ENCODE data around the gene SLCO3A1. TPM values are rescaled to one million over a fixed set of nuclear protein-coding genes. Genes with fewer than 3 reads are reported as not detected.

The SLCO3A1 gene
- total and polyA plus RNA-seq, 4 donors, result 1.6 to 3.6 (median 2.4) TPM

- no peaks in the 10 kb centered on the region for H3K4me1 ChIP-seq (ENCODE audit: control insufficient read depth in 4 of 4, insufficient read depth in 4 of 4, low read length in 3 of 4)
- TF ChIP-seq RXRA (IDR thresholded peaks at IDR 0.05), result no peak
- TF ChIP-seq HNF4G (IDR thresholded peaks at IDR 0.05), result no peak
- TF ChIP-seq MAX (IDR thresholded peaks at IDR 0.05), result no peak
- no peak for TF ChIP-seq RAD21 (IDR thresholded peaks at IDR 0.05)
- TF ChIP-seq GABPA (IDR thresholded peaks at IDR 0.05 in 1 of 2, conservative IDR thresholded peaks at IDR 0.05 in 1 of 2), result no peak
- no peak for TF ChIP-seq YY1 (IDR thresholded peaks at IDR 0.05)
- TF ChIP-seq JUND (IDR thresholded peaks at IDR 0.05), result no peak
- no peak for TF ChIP-seq REST (IDR thresholded peaks at IDR 0.05)
- no peak for TF ChIP-seq ZBTB33 (IDR thresholded peaks at IDR 0.05)
- no peak for TF ChIP-seq FOXA1 (IDR thresholded peaks at IDR 0.05)
- TF ChIP-seq NR2F2 (IDR thresholded peaks at IDR 0.05), result no peak
- no peak for TF ChIP-seq SP1 (IDR thresholded peaks at IDR 0.05)
- no peak for TF ChIP-seq EGR1 (IDR thresholded peaks at IDR 0.05; ENCODE audit: low read depth in 2 of 2)
- no peak for TF ChIP-seq TAF1 (conservative IDR thresholded peaks at IDR 0.05)
- H3K9me3 ChIP-seq (ENCODE audit: control insufficient read depth in 4 of 4, low read length in 3 of 4), result no peaks in the 10 kb centered on the region
- no peak overlapping the region for H3K9ac ChIP-seq (ENCODE audit: low read depth in 1 of 2, low read length in 2 of 2)
- H3K4me3 ChIP-seq (ENCODE audit: low read depth in 1 of 3, low read length in 3 of 3), result no peak overlapping the region
- 83% methylated on average over 2 of the region's 2 CpGs for WGBS
- DNase-seq (ENCODE audit: low spot score), result no peak
- H3K36me3 ChIP-seq (ENCODE audit: control insufficient read depth in 4 of 4, insufficient read depth in 3 of 4, low read depth in 1 of 4, low read length in 3 of 4), result no peaks in the 10 kb centered on the region
- no peak overlapping the region for H3K27ac ChIP-seq (ENCODE audit: low read depth in 1 of 2, low read length in 2 of 2)
- H3K27me3 ChIP-seq (ENCODE audit: control insufficient read depth in 4 of 4, insufficient read depth in 4 of 4, low read length in 3 of 4), result no peaks in the 10 kb centered on the region
Measured at GRCh38 chr15:92197746-92198145, 344.2 kb downstream of the SLCO3A1 start.

- H3K4me1 ChIP-seq (ENCODE audit: control insufficient read depth in 4 of 4, insufficient read depth in 4 of 4, low read length in 3 of 4), result peaks cover 0 to 6% (median under 1%) of the 10 kb centered on the region in 4 donors
- no peaks in the 10 kb centered on the region for H3K27me3 ChIP-seq (ENCODE audit: control insufficient read depth in 4 of 4, insufficient read depth in 4 of 4, low read length in 3 of 4)
- no peak overlapping the region for H3K27ac ChIP-seq (ENCODE audit: low read depth in 1 of 2, low read length in 2 of 2)
- no peaks in the 10 kb centered on the region for H3K36me3 ChIP-seq (ENCODE audit: control insufficient read depth in 4 of 4, insufficient read depth in 3 of 4, low read depth in 1 of 4, low read length in 3 of 4)
- no peak for TF ChIP-seq SP1 (IDR thresholded peaks at IDR 0.05)
- no peak for TF ChIP-seq NR2F2 (IDR thresholded peaks at IDR 0.05)
- TF ChIP-seq JUND (IDR thresholded peaks at IDR 0.05), result no peak
- TF ChIP-seq FOXA2 (IDR thresholded peaks at IDR 0.05), result no peak
- no peak for TF ChIP-seq RXRA (IDR thresholded peaks at IDR 0.05)
- no peak for TF ChIP-seq EGR1 (IDR thresholded peaks at IDR 0.05; ENCODE audit: low read depth in 2 of 2)
- no peak for TF ChIP-seq ZBTB33 (IDR thresholded peaks at IDR 0.05)
- no peak for TF ChIP-seq CTCF (IDR thresholded peaks at IDR 0.05; ENCODE audit: low read depth, low read length, missing input control)
- TF ChIP-seq REST (IDR thresholded peaks at IDR 0.05), result no peak
- no peak for TF ChIP-seq ATF3 (IDR thresholded peaks at IDR 0.05)
- TF ChIP-seq MAX (IDR thresholded peaks at IDR 0.05), result no peak
- no peak for TF ChIP-seq YY1 (IDR thresholded peaks at IDR 0.05)
- TF ChIP-seq TAF1 (conservative IDR thresholded peaks at IDR 0.05), result no peak
- TF ChIP-seq FOXA1 (IDR thresholded peaks at IDR 0.05), result no peak
- no peak overlapping the region for H3K9ac ChIP-seq (ENCODE audit: low read depth in 1 of 2, low read length in 2 of 2)
- WGBS, result 83% methylated on average over 2 of the region's 2 CpGs
- H3K4me3 ChIP-seq (ENCODE audit: low read depth in 1 of 3, low read length in 3 of 3), result no peak overlapping the region
- no peaks in the 10 kb centered on the region for H3K9me3 ChIP-seq (ENCODE audit: control insufficient read depth in 4 of 4, low read length in 3 of 4)
- no peak for DNase-seq (ENCODE audit: low spot score)
Measured at GRCh38 chr15:92200891-92201290, 347.4 kb downstream of the SLCO3A1 start.
